ENCODE measurements around the gene GPR119. TPM values are rescaled to one million over a fixed set of nuclear protein-coding genes. Genes with fewer than 3 reads are reported as not detected.
"Not testable (repeated sequence)": the region's sequence is repeated elsewhere in the genome, so short reads cannot be mapped to it uniquely, and the experiment has no call there.

Gene GPR119
- total and polyA plus RNA-seq, 2 experiments from 2014 or later, result not detected

DNA sequence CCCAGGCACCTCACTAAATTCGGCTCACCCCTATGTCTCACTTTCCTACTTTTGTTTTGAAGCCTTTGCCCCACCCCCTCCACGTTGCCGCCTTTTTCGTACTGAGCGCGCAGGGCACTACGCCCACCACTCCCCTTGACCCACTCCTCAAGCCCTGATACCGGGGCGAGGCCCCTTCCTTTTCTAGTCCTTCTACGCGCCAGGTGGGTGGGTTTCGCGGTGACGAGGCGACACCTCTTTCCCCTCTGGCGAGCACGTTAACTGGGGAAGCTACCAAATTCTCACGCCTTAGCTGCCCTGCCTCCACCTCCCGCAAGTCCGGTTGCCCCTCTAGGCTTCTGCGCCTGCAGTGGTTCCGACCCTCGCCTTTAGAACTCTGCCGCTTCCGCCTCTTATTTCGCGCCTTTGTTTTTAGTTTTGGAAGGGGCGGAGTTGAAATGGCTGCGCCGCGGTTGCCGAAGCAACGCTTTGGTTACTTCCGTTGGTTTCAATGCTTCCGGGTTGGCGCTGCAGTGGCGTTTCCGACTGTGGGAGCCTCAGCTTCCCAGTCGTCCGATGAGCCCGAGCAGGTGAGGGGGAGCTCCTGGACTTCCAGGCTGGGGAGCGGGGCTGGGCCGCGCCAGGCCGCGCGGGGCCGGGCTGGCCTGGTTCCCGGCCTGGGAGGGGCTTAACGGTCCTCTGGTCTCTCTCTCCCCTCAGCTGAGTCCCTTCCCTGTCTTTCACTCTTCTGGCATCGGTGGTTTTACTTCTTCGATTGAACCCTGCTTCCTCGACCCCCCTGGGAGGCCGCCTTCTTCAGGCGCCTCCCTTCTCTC, 45.9 kb downstream of the GPR119 start, which contains the start of gene SLC25A14:
Gene SLC25A14 (plus strand): TSS at position 512 of the 815 bp plus-strand sequence. CDS start 360 bp downstream, outside the sequence.
- DNase-seq (ENCODE audit: low read depth in 1 of 2, low spot score in 1 of 2), result peak; percentile 82
- H3K27ac ChIP-seq, result peak within 1 kb of the TSS; percentile 22
- H3K27me3 ChIP-seq, result no peaks in the 10 kb centered on the region
- no peaks in the 10 kb centered on the region for H3K9me3 ChIP-seq (ENCODE audit: low read depth)
- H3K36me3 ChIP-seq, result no peaks in the 10 kb centered on the region
- H3K4me3 ChIP-seq, result peak within 1 kb of the TSS; percentile 48
- peaks cover 8% of the 10 kb centered on the region for H3K4me1 ChIP-seq (ENCODE audit: low read depth)
- no peak for TF ChIP-seq CTCF (IDR thresholded peaks at IDR 0.05; ENCODE audit: low read depth, low read length)

DNA sequence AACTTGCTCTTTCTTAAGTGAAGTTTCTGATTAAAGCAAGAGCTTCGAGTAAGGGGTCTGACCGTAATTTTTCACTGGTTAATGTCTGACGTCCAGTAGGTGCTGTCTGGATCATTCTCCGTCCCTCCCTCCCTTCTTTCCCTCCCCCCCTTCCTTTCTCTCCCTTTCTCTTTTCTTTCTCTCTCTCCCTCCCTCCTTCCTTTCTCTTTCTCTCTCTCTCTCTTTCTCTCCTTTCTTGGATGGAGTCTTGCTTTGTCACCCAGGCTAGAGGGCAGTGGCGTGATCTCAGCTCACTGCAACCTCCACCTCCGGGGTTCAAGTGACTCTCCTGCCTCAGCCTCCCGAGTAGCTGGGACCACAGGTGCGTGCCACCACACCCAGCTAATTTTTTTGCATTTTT, 46.6 kb downstream of the GPR119 start:
- not testable (repeated sequence) for H3K27ac ChIP-seq; DNase-seq (ENCODE audit: low read depth in 1 of 2, low spot score in 1 of 2); H3K4me1 ChIP-seq (ENCODE audit: low read depth); H3K9me3 ChIP-seq (ENCODE audit: low read depth); H3K27me3 ChIP-seq; H3K36me3 ChIP-seq
- H3K4me3 ChIP-seq, result peak overlapping the region; percentile 48

DNA sequence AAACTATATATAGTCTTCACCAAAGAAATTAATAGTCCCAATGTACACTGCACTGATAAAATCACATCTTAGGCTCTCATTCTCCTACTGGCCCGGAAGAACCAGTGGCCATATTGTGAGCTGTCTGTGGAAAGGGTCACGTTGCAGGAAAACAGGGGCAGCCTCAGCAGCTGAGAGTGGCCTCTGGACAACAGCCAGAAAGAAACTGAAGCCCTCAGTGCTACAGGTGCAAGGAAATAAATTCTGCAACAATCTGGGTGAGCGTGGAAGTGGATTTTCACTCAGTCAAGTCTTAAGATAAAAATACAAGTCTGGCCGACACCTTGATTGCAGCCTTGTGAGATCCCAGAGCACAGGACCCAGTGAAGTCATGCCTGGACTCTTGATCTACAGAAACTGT, 48.9 kb downstream of the GPR119 start:
- Histone ChIP-seq H3K4me3 (no peak overlapping the region), H3K27ac (no peak overlapping the region), H3K9me3 (ENCODE audit: low read depth) (no peaks in the 10 kb centered on the region), H3K27me3 (no peaks in the 10 kb centered on the region), H3K4me1 (ENCODE audit: low read depth) (no peaks in the 10 kb centered on the region), H3K36me3 (no peaks in the 10 kb centered on the region)
- no peak for DNase-seq (ENCODE audit: low read depth in 1 of 2, low spot score in 1 of 2)
- TF ChIP-seq CTCF (IDR thresholded peaks at IDR 0.05; ENCODE audit: low read depth, low read length), result no peak

Other genes starting within 250 kb of the GPR119 start
- gene AIFM1, start 219.8 kb downstream of the GPR119 start, total RNA-seq, result 53.6 and 69.0 TPM in 2 replicates
- gene AIFM1, start 219.8 kb downstream of the GPR119 start, polyA plus RNA-seq, result 126 and 184 TPM in 2 replicates
- gene RAB33A, start 213.7 kb downstream of the GPR119 start, total RNA-seq, result 2.8 and 8.9 TPM in 2 replicates
- 1.9 and 7.2 TPM in 2 replicates for gene RAB33A, start 213.7 kb downstream of the GPR119 start, polyA plus RNA-seq
- 3.7 and 6.8 TPM in 2 replicates for gene ZNF280C, start 116.8 kb downstream of the GPR119 start, total RNA-seq
- 3.1 and 5.0 TPM in 2 replicates for gene ZNF280C, start 116.8 kb downstream of the GPR119 start, polyA plus RNA-seq
- 9.5 and 11.9 TPM in 2 replicates for gene SLC25A14, start 45.8 kb downstream of the GPR119 start, total RNA-seq
- 18.3 and 34.8 TPM in 2 replicates for gene SLC25A14, start 45.8 kb downstream of the GPR119 start, polyA plus RNA-seq
- 15.9 and 32.3 TPM in 2 replicates for gene RBMX2, start 16.3 kb upstream of the GPR119 start, total RNA-seq
- 22.5 and 30.9 TPM in 2 replicates for gene RBMX2, start 16.3 kb upstream of the GPR119 start, polyA plus RNA-seq